OCI-LY1 (cell line): ENCODE results near the gene MPHOSPH9.

Experiments
- CTCF ChIP-seq: fragments of 200-600 bp; sonication (generic), shearing (Covaris generic); IDR thresholded peaks from 2 replicates; pipeline ENCODE4 v1.5.1; 2017; ENCODE audit warnings: mild to moderate bottlenecking, antibody characterized with exemption, low read length, moderate library complexity, mixed read lengths
- EZH2 ChIP-seq: fragments of 200-600 bp; sonication (generic), shearing (Covaris generic); IDR thresholded peaks from 2 replicates; pipeline ENCODE4 v1.8.0; 2017; ENCODE audit warnings: borderline replicate concordance, mixed run types, mild to moderate bottlenecking, antibody characterized with exemption, low read length, moderate library complexity, mixed read lengths

GRCh38 chr12:123180171-123180570 lies 52.8 kb downstream of the MPHOSPH9 start:
- TF ChIP-seq CTCF (no peak), EZH2 (no peak)
